Prostate gland (tissue), 2 donors: Measurements from ENCODE around the gene MAP3K20.

Experiments
- POLR2A ChIP-seq: fragments of 450-650 bp; IDR thresholded peaks from one replicate; pipeline ENCODE4 v1.6.1; 2016; ENCODE audit warnings: antibody characterized with exemption, mild to moderate bottlenecking
- POLR2AphosphoS5 ChIP-seq: sonication (generic); formaldehyde crosslinking; IDR thresholded peaks from one replicate; pipeline ENCODE4 v1.6.1; 2017; ENCODE audit warnings: antibody characterized with exemption
- TF ChIP-seq, protein P1 (sequence below), 4 experiments: fragments of 200-600 bp in 2 of 4; fragments of 450-650 bp in 2 of 4; sonication (generic) in 2 of 4; IDR thresholded peaks; 1 replicate in 3 of 4; 2 replicates in 1 of 4; pipeline ENCODE4 v1.5.1; 2016 to 2019; ENCODE audit warnings: antibody characterized with exemption in 4 of 4, mild to moderate bottlenecking in 2 of 4, moderate library complexity in 2 of 4

DNA sequence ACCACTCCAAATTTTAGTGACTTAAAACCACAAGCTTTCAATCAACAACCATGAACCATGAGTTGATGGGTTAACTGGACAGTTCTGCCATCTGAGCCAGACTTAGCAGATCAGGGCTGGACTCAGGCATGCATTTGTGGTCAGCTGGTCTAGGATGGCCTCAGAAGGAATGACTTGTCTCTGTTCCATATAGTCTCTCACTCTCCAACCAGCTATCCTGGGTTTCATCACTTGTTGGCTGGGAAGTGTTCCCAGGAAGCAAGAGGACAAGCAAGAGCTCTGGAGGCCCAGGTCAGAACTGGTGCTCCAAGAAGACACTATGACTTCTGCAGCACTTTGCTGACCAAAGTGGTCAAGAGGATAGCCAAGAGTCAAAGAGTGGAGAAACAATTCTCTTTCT, 17.5 kb upstream of the MAP3K20 start:
- TF ChIP-seq POLR2AphosphoS5 (no peak), POLR2A (no peak)
- TF ChIP-seq, protein P1, sequence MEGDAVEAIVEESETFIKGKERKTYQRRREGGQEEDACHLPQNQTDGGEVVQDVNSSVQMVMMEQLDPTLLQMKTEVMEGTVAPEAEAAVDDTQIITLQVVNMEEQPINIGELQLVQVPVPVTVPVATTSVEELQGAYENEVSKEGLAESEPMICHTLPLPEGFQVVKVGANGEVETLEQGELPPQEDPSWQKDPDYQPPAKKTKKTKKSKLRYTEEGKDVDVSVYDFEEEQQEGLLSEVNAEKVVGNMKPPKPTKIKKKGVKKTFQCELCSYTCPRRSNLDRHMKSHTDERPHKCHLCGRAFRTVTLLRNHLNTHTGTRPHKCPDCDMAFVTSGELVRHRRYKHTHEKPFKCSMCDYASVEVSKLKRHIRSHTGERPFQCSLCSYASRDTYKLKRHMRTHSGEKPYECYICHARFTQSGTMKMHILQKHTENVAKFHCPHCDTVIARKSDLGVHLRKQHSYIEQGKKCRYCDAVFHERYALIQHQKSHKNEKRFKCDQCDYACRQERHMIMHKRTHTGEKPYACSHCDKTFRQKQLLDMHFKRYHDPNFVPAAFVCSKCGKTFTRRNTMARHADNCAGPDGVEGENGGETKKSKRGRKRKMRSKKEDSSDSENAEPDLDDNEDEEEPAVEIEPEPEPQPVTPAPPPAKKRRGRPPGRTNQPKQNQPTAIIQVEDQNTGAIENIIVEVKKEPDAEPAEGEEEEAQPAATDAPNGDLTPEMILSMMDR (IDR thresholded peaks at IDR 0.05): no peak
